Measurements from ENCODE around the gene PDK3. TPM values are rescaled to one million over a fixed set of nuclear protein-coding genes. Genes with fewer than 3 reads are reported as not detected.

Gene PDK3
- polyA plus RNA-seq, 1 donor (not counting 4 experiments of a cell fraction or from before 2014, with no cell fraction given): 8.0 TPM

GRCh38 chrX:24567169-24567568, 102.1 kb downstream of the PDK3 start:
- Histone ChIP-seq H3K9me3 (ENCODE audit: control insufficient read depth, low read depth, low read length) (no peaks in the 10 kb centered on the region), H3K27me3 (ENCODE audit: control insufficient read depth, extremely low read depth, insufficient read depth, low read length) (no peaks in the 10 kb centered on the region), H3K4me3 (ENCODE audit: control insufficient read depth in 2 of 3, extremely low read depth in 1 of 3, insufficient read depth in 2 of 3, low read depth in 1 of 3, low read length in 3 of 3) (no peak overlapping the region), H3K9ac (ENCODE audit: control insufficient read depth, extremely low read depth, insufficient read depth, low read length) (no peak overlapping the region), H4K20me1 (ENCODE audit: control insufficient read depth, extremely low read depth, insufficient read depth, low read length) (no peaks in the 10 kb centered on the region), H3K9me1 (ENCODE audit: control insufficient read depth, extremely low read depth, insufficient read depth, low read length) (no peaks in the 10 kb centered on the region), H3K36me3 (ENCODE audit: control insufficient read depth in 2 of 2, extremely low read depth in 1 of 2, insufficient read depth in 2 of 2, low read length in 2 of 2) (no peaks in the 10 kb centered on the region), H3K4me1 (ENCODE audit: control insufficient read depth, extremely low read depth, insufficient read depth, low read length) (no peaks in the 10 kb centered on the region), H2AFZ (ENCODE audit: control insufficient read depth, low read length) (no peak overlapping the region), H3K4me2 (ENCODE audit: control insufficient read depth, extremely low read depth, insufficient read depth, low read depth, low read length) (no peak overlapping the region), H3K27ac (ENCODE audit: control insufficient read depth, insufficient read depth, low read length) (no peak overlapping the region), H3K79me2 (ENCODE audit: control insufficient read depth, insufficient read depth, low read length) (no peaks in the 10 kb centered on the region)
- dilution Hi-C loops (cut with MboI; ENCODE audit: extremely low pct_ligation_motif_present, low sequenced_read_pairs): no loop called here
- DNase-seq (ENCODE audit: low read depth, low spot score): no peak
- FAIRE-seq: no peak
- TF ChIP-seq EZH2 (IDR thresholded peaks at IDR 0.05; ENCODE audit: low read length) (no peak), CTCF (optimal IDR thresholded peaks at IDR 0.05 in 1 of 3, IDR thresholded peaks at IDR 0.05 in 1 of 3, conservative IDR thresholded peaks at IDR 0.05 in 1 of 3; ENCODE audit: extremely low read depth in 1 of 3, insufficient read depth in 2 of 3, low read length in 3 of 3) (no peak)

- Histone ChIP-seq H3K79me2 (ENCODE audit: control insufficient read depth, insufficient read depth, low read length) (no peaks in the 10 kb centered on the region), H3K27ac (ENCODE audit: control insufficient read depth, insufficient read depth, low read length) (no peak overlapping the region), H2AFZ (ENCODE audit: control insufficient read depth, low read length) (no peak overlapping the region), H3K9me3 (ENCODE audit: control insufficient read depth, low read depth, low read length) (no peaks in the 10 kb centered on the region), H3K4me1 (ENCODE audit: control insufficient read depth, extremely low read depth, insufficient read depth, low read length) (no peaks in the 10 kb centered on the region), H4K20me1 (ENCODE audit: control insufficient read depth, extremely low read depth, insufficient read depth, low read length) (no peaks in the 10 kb centered on the region), H3K27me3 (ENCODE audit: control insufficient read depth, extremely low read depth, insufficient read depth, low read length) (no peaks in the 10 kb centered on the region), H3K36me3 (ENCODE audit: control insufficient read depth in 2 of 2, extremely low read depth in 1 of 2, insufficient read depth in 2 of 2, low read length in 2 of 2) (no peaks in the 10 kb centered on the region), H3K9me1 (ENCODE audit: control insufficient read depth, extremely low read depth, insufficient read depth, low read length) (no peaks in the 10 kb centered on the region), H3K4me2 (ENCODE audit: control insufficient read depth, extremely low read depth, insufficient read depth, low read depth, low read length) (no peak overlapping the region), H3K4me3 (ENCODE audit: control insufficient read depth in 2 of 3, extremely low read depth in 1 of 3, insufficient read depth in 2 of 3, low read depth in 1 of 3, low read length in 3 of 3) (no peak overlapping the region), H3K9ac (ENCODE audit: control insufficient read depth, extremely low read depth, insufficient read depth, low read length) (no peak overlapping the region)
- dilution Hi-C loops (cut with MboI; ENCODE audit: extremely low pct_ligation_motif_present, low sequenced_read_pairs): no loop called here
- DNase-seq (ENCODE audit: low read depth, low spot score) (no peak), FAIRE-seq (no peak)
- TF ChIP-seq EZH2 (IDR thresholded peaks at IDR 0.05; ENCODE audit: low read length): no peak
- TF ChIP-seq CTCF (optimal IDR thresholded peaks at IDR 0.05 in 1 of 3, IDR thresholded peaks at IDR 0.05 in 1 of 3, conservative IDR thresholded peaks at IDR 0.05 in 1 of 3; ENCODE audit: extremely low read depth in 1 of 3, insufficient read depth in 2 of 3, low read length in 3 of 3): no peak
Measured at GRCh38 chrX:24574743-24575142, 109.7 kb downstream of the PDK3 start.
